ENCODE data around the gene GRAMD1A.
"Not testable (repeated sequence)": the region's sequence is repeated elsewhere in the genome, so short reads cannot be mapped to it uniquely, and the experiment has no call there.

Gene GRAMD1A

DNA sequence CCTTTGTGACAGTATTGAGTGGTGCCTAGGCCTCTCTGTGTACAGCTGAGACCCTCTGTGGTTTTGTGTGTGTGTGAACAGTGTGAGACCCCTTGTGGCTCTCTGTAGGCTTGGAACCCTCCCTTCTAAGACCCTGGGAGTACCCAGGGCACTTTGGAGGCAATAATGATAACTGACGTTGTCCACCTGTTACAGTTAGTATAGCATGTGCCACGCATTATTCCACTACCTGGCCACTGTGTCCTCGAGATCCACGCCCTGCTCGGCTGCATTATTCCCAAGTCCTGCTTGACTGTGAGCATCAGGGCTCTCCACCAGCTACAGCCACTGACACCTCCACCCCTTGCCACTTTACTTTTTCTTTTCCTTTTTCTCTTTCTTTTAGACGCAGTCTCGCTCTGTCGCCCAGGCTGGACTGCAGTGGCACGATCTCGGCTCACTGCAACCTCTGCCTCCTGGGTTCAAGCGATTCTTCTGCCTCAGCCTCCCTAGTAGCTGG, 2.0 kb downstream of the GRAMD1A start:
- DNase-seq (ENCODE audit: low spot score) = no peak
- no peak for FAIRE-seq

GRCh38 chr19:35004517-35005255, 4.6 kb downstream of the GRAMD1A start:
- no peak for DNase-seq (ENCODE audit: low spot score)
- FAIRE-seq = no peak

- no peak for FAIRE-seq
- no peak for DNase-seq (ENCODE audit: low spot score)
Measured at GRCh38 chr19:35005256-35005977, 5.3 kb downstream of the GRAMD1A start.

- not testable (repeated sequence) for FAIRE-seq; DNase-seq (ENCODE audit: low spot score)
Measured at GRCh38 chr19:35006007-35006341, 5.9 kb downstream of the GRAMD1A start.

DNA sequence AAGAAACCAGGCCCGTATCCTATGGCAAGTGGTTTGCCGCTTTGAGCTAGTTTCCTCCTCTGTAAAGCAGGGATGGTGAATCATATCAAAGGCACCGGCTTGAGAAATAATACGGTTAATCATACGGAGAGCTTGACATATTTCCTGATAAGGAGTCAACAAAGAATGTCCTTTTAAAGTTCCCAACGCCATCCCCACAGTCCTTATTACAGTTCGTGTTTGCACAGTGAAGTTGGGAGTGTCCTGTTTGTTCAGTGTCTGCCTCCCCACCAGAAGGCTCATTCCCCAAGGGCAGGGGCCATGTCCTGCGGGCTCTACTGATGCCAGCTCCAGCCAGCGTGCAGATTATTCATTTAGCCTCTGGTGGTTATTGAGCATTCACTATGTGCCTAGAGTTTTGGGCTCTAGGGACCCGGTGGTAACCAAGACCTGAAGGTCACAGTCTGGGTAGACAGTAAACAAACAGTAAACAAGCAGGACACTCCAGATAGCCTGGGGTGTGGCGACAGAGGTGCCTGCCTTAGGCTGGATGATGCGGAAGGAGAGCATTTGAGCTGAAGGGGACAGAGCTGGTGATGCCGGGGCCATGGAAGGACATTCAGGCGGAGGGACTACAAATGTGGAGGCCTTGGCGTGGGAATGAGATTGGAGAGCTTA, 6.3 kb downstream of the GRAMD1A start:
- DNase-seq (ENCODE audit: low spot score) = peak; percentile 93
- peak; percentile 93 for FAIRE-seq

- DNase-seq (ENCODE audit: low spot score) (no peak), FAIRE-seq (no peak)
Measured at GRCh38 chr19:35006999-35007365, 6.9 kb downstream of the GRAMD1A start.

- not testable (repeated sequence) for FAIRE-seq; DNase-seq (ENCODE audit: low spot score)
Measured at GRCh38 chr19:35007427-35007826, 7.3 kb downstream of the GRAMD1A start.

DNA sequence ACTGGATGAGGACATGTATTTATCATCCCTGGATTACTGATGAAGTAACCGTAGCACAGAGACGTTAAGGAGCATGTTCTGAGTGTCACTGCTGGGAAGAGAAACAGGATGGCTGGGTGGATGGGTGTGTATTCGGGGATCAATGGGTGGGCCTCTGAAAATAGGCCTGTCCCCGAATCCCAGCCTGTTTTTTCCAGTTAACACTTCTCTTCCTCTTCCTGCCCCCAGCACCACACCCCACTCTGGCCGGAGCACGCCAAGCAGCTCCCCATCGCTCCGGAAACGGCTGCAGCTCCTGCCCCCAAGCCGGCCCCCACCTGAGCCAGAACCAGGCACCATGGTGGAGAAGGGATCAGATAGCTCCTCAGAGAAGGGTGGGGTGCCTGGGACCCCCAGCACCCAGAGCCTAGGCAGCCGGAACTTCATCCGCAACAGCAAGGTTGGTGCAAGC, 8.8 kb downstream of the GRAMD1A start:
- no peak for FAIRE-seq

GRCh38 chr19:35009424-35010415, 9.6 kb downstream of the GRAMD1A start:
- FAIRE-seq = no peak
- no peak for DNase-seq (ENCODE audit: low spot score)

More for the DNA sequence above, 8.8 kb downstream of the GRAMD1A start:
- DNase-seq (ENCODE audit: low spot score) = no peak

DNA sequence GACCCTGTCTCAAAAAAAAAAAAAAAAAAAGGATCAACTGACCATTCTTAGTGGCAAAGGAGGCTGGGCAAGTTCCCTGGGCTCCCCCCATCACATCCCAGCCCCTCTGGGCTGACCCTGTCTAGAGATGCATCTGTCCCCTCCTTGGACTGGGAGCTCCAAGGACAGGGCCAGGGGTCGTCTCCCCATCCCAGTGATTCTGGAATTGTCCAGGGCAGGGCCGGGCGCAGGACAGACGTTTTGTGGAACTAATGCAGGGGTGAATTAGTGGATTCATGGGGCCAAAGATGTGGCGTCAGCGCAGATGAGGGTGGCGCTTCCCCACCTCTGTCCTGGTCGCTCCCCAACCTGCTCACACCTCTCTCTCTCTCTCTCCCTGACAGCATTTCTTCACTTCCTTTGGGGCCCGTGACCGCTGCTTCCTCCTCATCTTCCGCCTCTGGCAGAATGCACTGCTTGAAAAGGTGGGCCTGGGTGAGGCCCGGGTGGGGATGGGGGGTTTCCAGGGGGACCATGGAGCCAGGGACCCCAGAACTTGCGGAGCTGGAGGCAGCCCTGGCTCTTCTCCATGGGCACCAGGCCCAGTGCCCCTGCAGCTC, 11.1 kb downstream of the GRAMD1A start:
- DNase-seq (ENCODE audit: low spot score) (no peak), FAIRE-seq (no peak)

DNA sequence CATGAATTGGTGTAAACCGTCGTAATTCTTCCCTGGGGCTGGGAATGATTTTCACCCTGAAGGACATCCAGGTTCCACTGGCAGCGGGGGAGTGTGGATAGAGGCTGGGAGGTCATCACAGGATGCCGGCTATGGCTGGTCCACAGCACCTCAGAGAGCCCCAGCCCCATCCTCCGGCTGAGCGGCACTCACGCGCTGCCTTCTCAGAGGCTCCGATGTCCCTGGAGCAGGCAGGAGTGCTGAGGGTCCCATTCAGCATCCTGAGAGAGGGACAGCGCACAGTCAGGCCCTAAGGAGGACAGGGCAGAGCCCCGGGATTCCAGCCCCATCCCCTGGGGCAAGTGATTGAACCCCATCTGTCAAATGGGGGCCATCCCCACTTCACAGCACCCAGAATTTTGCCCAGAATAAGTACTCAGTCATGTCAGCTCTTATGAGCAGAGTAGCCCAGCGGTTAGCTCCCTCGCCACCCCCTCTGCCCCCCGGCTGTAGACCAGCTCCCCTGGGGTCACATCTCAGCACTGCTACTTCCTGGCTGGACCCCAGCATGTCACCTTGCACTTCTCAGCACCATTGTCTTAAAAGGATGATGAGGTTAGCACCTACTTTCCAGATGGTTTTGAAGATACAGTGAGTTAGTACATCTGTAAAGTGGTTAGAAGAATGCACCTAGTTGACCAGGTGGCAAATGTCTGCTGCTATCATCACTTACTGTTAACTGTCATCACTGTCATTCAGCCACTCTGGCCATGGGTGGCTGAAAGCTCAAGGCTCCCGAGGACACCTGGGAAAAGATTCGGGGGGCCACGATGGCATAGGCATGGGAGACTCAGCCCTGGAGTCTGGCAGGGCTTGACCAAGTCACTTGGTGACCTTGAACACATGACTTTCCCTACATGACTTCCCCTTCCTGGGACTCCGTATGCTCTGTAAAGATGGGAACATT, 11.9 kb downstream of the GRAMD1A start:
- no peak for DNase-seq (ENCODE audit: low spot score)
- FAIRE-seq = no peak

- no peak for FAIRE-seq
- DNase-seq (ENCODE audit: low spot score) = no peak
Measured at GRCh38 chr19:35013041-35013819, 13.1 kb downstream of the GRAMD1A start.

DNA sequence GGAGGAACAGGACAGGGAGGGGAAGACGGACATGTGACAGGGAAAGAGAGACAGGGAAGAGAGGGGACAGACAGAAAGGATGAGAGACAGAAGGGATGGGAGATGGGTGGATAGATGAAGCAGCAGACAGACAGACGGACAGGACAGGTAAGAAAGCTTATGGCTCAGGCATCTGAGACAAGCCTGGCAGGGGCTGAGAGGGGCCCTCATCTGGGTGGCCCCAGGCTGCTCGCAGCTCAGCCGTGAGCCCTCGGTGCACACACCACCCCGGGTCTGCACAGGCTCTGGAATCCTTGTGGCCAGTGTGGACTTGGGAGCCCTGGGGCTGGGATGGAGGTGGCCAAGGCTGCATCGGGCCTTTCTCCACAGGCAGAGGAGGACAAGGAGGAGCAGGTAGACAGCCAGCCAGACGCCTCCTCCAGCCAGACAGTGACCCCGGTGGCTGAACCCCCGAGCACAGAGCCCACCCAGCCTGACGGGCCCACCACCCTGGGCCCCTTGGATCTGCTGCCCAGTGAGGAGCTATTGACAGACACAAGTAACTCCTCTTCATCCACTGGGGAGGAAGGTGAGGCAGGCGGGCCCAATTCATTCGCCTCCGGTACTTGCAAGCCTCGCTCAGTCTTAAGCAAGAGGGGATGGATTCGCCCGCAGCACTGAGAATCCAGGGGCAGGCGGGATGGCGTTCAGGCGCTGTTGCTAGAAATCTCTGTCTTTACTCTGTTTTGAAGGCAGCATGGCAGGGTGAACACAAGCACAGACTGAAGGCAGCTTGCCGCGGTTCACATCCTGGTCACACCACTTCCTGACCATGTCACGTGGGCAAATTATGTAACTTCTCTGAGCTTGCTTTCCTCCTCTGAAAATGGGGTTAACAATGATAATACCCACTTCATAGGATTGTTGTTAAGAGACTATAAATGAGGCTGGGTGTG, 14.0 kb downstream of the GRAMD1A start:
- no peak for FAIRE-seq
- DNase-seq (ENCODE audit: low spot score) = no peak

- not testable (repeated sequence) for DNase-seq (ENCODE audit: low spot score); FAIRE-seq
Measured at GRCh38 chr19:35014774-35015173, 14.7 kb downstream of the GRAMD1A start.

- DNase-seq (ENCODE audit: low spot score) (no peak), FAIRE-seq (no peak)
Measured at GRCh38 chr19:35015270-35015953, 15.3 kb downstream of the GRAMD1A start.

- no peak for DNase-seq (ENCODE audit: low spot score)
- no peak for FAIRE-seq
Measured at GRCh38 chr19:35015954-35016351, 15.8 kb downstream of the GRAMD1A start.

- FAIRE-seq = no peak
Measured at GRCh38 chr19:35017507-35017906, 17.4 kb downstream of the GRAMD1A start.

More at GRCh38 chr19:35017507-35017906, 17.4 kb downstream of the GRAMD1A start:
- no peak for DNase-seq (ENCODE audit: low spot score)

All from RCC 7860 (cell line).